Measurements from ENCODE around the gene ASCL5. TPM values are rescaled to one million over a fixed set of nuclear protein-coding genes. Genes with fewer than 3 reads are reported as not detected.

Gene ASCL5
- total RNA-seq, 1 experiment from 2014 or later, result 0.31 TPM

DNA sequence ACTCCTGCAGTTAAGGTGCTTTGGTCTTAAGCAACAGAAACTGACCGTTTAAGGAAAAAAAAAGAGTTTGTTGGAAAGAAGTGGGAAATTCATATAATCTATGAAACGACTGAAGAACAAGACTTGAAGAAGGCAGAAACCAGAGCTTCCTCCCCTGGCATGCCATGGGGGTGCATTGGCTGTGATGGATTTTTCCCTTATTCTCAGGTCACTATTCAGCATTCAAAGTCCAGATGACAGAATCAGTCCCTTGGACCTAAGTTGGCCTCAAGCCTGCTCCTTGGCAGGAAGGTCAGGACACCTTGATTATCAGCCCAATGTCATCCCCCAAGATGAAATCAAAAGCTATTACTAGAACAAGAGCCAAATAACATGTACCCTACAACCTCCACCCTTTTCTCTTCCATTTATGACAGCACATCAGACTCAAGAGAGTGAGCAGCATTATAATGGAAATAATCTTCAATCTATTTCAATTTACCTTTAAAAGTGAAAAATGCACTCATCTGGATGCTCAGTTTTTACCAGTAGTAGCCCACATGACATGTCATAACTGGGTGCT lies 43.1 kb upstream of the ASCL5 start (continued):
- TF ChIP-seq, protein P1, sequence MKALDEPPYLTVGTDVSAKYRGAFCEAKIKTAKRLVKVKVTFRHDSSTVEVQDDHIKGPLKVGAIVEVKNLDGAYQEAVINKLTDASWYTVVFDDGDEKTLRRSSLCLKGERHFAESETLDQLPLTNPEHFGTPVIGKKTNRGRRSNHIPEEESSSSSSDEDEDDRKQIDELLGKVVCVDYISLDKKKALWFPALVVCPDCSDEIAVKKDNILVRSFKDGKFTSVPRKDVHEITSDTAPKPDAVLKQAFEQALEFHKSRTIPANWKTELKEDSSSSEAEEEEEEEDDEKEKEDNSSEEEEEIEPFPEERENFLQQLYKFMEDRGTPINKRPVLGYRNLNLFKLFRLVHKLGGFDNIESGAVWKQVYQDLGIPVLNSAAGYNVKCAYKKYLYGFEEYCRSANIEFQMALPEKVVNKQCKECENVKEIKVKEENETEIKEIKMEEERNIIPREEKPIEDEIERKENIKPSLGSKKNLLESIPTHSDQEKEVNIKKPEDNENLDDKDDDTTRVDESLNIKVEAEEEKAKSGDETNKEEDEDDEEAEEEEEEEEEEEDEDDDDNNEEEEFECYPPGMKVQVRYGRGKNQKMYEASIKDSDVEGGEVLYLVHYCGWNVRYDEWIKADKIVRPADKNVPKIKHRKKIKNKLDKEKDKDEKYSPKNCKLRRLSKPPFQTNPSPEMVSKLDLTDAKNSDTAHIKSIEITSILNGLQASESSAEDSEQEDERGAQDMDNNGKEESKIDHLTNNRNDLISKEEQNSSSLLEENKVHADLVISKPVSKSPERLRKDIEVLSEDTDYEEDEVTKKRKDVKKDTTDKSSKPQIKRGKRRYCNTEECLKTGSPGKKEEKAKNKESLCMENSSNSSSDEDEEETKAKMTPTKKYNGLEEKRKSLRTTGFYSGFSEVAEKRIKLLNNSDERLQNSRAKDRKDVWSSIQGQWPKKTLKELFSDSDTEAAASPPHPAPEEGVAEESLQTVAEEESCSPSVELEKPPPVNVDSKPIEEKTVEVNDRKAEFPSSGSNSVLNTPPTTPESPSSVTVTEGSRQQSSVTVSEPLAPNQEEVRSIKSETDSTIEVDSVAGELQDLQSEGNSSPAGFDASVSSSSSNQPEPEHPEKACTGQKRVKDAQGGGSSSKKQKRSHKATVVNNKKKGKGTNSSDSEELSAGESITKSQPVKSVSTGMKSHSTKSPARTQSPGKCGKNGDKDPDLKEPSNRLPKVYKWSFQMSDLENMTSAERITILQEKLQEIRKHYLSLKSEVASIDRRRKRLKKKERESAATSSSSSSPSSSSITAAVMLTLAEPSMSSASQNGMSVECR (CRISPR knock-in tag; IDR thresholded peaks at IDR 0.05; ENCODE audit: borderline replicate concordance), result no peak
- TF ChIP-seq, protein P2, sequence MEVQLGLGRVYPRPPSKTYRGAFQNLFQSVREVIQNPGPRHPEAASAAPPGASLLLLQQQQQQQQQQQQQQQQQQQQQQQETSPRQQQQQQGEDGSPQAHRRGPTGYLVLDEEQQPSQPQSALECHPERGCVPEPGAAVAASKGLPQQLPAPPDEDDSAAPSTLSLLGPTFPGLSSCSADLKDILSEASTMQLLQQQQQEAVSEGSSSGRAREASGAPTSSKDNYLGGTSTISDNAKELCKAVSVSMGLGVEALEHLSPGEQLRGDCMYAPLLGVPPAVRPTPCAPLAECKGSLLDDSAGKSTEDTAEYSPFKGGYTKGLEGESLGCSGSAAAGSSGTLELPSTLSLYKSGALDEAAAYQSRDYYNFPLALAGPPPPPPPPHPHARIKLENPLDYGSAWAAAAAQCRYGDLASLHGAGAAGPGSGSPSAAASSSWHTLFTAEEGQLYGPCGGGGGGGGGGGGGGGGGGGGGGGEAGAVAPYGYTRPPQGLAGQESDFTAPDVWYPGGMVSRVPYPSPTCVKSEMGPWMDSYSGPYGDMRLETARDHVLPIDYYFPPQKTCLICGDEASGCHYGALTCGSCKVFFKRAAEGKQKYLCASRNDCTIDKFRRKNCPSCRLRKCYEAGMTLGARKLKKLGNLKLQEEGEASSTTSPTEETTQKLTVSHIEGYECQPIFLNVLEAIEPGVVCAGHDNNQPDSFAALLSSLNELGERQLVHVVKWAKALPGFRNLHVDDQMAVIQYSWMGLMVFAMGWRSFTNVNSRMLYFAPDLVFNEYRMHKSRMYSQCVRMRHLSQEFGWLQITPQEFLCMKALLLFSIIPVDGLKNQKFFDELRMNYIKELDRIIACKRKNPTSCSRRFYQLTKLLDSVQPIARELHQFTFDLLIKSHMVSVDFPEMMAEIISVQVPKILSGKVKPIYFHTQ (CRISPR knock-in tag; IDR thresholded peaks at IDR 0.05), result no peak
- no peak for TF ChIP-seq GRHL2 (CRISPR knock-in tag; IDR thresholded peaks at IDR 0.05; ENCODE audit: insufficient replicate concordance, severe bottlenecking)
- TF ChIP-seq JAZF1 (CRISPR knock-in tag; IDR thresholded peaks at IDR 0.05), result no peak
- no peak for TF ChIP-seq PRRX2 (CRISPR knock-in tag; IDR thresholded peaks at IDR 0.05)
- no peak for TF ChIP-seq TEAD1 (CRISPR knock-in tag; IDR thresholded peaks at IDR 0.05)
- TF ChIP-seq, protein P3, sequence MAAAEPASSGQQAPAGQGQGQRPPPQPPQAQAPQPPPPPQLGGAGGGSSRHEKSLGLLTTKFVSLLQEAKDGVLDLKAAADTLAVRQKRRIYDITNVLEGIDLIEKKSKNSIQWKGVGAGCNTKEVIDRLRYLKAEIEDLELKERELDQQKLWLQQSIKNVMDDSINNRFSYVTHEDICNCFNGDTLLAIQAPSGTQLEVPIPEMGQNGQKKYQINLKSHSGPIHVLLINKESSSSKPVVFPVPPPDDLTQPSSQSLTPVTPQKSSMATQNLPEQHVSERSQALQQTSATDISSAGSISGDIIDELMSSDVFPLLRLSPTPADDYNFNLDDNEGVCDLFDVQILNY (CRISPR knock-in tag; IDR thresholded peaks at IDR 0.05), result no peak
- no peak for TF ChIP-seq TP53 (CRISPR knock-in tag; IDR thresholded peaks at IDR 0.05)
- TF ChIP-seq MLX (CRISPR knock-in tag; IDR thresholded peaks at IDR 0.05), result no peak

DNA sequence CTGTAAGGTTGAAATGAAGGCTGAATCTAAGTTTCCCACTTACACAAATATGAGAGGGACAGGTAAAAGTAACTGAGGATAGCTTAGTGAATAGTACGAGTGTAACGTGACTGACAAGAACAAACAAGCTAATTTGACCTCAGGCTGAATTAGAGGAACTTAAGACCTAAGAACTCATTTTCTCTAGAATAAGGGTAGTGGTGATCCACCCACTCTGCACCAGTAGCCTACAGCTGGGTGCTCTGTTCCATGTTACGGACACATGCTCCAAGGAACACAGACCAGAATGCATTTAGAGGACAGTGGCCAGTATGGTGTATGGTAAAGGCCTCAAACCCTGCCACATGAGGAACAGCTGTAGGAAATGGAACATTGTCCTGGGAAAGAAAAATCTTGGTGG lies 42.2 kb upstream of the ASCL5 start:
- Mint-ChIP-seq H3K9me3 (no peaks in the 10 kb centered on the region), H3K4me1 (peaks cover 7% of the 10 kb centered on the region), H3K36me3 (no peaks in the 10 kb centered on the region), H3K27me3 (ENCODE audit: low read depth) (peaks cover 34% of the 10 kb centered on the region), H3K4me3 (no peak overlapping the region), H3K27ac (no peak overlapping the region)
- POLR2A ChIA-PET, result interaction anchor here (0.6 kb wide), 1 partner anchor 15 kb away, joined by 3 read pairs; the partner anchor contains the start of gene TMEM9
- CTCF ChIA-PET, result interaction anchor here (1.0 to 1.5 kb wide), 3 partner anchors 15 to 190 kb away, joined by 3 to 4 read pairs (median 4); partner anchors contain the start of gene TMEM9
- DNase-seq (ENCODE audit: low spot score) (no peak), ATAC-seq (no peak)
- TF ChIP-seq, protein P4, sequence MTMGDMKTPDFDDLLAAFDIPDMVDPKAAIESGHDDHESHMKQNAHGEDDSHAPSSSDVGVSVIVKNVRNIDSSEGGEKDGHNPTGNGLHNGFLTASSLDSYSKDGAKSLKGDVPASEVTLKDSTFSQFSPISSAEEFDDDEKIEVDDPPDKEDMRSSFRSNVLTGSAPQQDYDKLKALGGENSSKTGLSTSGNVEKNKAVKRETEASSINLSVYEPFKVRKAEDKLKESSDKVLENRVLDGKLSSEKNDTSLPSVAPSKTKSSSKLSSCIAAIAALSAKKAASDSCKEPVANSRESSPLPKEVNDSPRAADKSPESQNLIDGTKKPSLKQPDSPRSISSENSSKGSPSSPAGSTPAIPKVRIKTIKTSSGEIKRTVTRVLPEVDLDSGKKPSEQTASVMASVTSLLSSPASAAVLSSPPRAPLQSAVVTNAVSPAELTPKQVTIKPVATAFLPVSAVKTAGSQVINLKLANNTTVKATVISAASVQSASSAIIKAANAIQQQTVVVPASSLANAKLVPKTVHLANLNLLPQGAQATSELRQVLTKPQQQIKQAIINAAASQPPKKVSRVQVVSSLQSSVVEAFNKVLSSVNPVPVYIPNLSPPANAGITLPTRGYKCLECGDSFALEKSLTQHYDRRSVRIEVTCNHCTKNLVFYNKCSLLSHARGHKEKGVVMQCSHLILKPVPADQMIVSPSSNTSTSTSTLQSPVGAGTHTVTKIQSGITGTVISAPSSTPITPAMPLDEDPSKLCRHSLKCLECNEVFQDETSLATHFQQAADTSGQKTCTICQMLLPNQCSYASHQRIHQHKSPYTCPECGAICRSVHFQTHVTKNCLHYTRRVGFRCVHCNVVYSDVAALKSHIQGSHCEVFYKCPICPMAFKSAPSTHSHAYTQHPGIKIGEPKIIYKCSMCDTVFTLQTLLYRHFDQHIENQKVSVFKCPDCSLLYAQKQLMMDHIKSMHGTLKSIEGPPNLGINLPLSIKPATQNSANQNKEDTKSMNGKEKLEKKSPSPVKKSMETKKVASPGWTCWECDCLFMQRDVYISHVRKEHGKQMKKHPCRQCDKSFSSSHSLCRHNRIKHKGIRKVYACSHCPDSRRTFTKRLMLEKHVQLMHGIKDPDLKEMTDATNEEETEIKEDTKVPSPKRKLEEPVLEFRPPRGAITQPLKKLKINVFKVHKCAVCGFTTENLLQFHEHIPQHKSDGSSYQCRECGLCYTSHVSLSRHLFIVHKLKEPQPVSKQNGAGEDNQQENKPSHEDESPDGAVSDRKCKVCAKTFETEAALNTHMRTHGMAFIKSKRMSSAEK (CRISPR knock-in tag; IDR thresholded peaks at IDR 0.05; ENCODE audit: borderline replicate concordance), result no peak
- TF ChIP-seq SMAD3 (CRISPR knock-in tag; IDR thresholded peaks at IDR 0.05; ENCODE audit: borderline replicate concordance), result no peak

Data from WTC11 (cell line).